Measurements from ENCODE around the gene SYNE2.
A peak's percentile ranks its signal among the peaks of the same experiment; 100 is the strongest.

Gene SYNE2

GRCh38 chr14:64232095-64232838 lies 379.5 kb downstream of the SYNE2 start:
- peak; percentile 76 for DNase-seq

GRCh38 chr14:64232944-64233343 lies 380.1 kb downstream of the SYNE2 start:
- DNase-seq = no peak

GRCh38 chr14:64233531-64234190 lies 380.9 kb downstream of the SYNE2 start:
- DNase-seq = no peak

- DNase-seq = no peak
Measured at GRCh38 chr14:64234877-64235651, 382.3 kb downstream of the SYNE2 start.

GRCh38 chr14:64235652-64236640 lies 383.1 kb downstream of the SYNE2 start:
- no peak for DNase-seq

GRCh38 chr14:64238049-64238448 lies 385.2 kb downstream of the SYNE2 start:
- DNase-seq = no peak

GRCh38 chr14:64238631-64239030 lies 385.8 kb downstream of the SYNE2 start:
- no peak for DNase-seq

- DNase-seq = no peak
Measured at GRCh38 chr14:64244279-64244678, 391.5 kb downstream of the SYNE2 start.

- no peak for DNase-seq
Measured at GRCh38 chr14:64245491-64245890, 392.7 kb downstream of the SYNE2 start.

- no peak for DNase-seq
Measured at GRCh38 chr14:64246688-64247087, 393.9 kb downstream of the SYNE2 start.

GRCh38 chr14:64247195-64247594 lies 394.4 kb downstream of the SYNE2 start:
- no peak for DNase-seq

GRCh38 chr14:64248689-64249088 lies 395.9 kb downstream of the SYNE2 start:
- no peak for DNase-seq

GRCh38 chr14:64249363-64249762 lies 396.6 kb downstream of the SYNE2 start:
- no peak for DNase-seq

- DNase-seq = no peak
Measured at GRCh38 chr14:64253672-64254071, 400.9 kb downstream of the SYNE2 start.

- DNase-seq = no peak
Measured at GRCh38 chr14:64255756-64256155, 403.0 kb downstream of the SYNE2 start.

- no peak for DNase-seq
Measured at GRCh38 chr14:64260418-64260817, 407.6 kb downstream of the SYNE2 start.

- no peak for DNase-seq
Measured at GRCh38 chr14:64265222-64265621, 412.4 kb downstream of the SYNE2 start.

- DNase-seq = no peak
Measured at GRCh38 chr14:64266239-64266638, 413.4 kb downstream of the SYNE2 start.

GRCh38 chr14:64272019-64272418 lies 419.2 kb downstream of the SYNE2 start:
- no peak for DNase-seq
